ENCODE results near the gene SMAD3.

SMAD3 gene

DNA sequence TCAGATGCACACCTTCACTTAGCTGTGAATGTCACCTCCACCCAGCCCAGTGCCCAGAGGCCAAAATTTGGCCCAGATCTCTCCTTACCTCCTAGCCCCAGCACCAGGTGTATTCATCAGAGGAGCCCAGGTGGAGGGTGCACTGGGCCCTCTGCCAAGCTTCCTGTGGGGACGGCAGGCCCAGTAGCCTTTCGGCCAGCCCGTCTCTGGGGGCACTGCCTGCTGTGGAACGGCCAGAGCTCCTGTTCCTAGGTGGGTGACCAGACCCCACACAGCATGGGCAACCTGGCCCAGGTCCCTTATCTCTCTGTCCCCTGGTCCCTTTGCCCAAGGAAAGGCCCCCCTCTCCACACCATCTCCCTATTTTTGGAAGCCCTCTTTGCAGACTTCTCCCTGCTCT, 121.3 kb downstream of the SMAD3 start:
- Histone ChIP-seq H3K4me3 (replicated peaks; ENCODE audit: insufficient read depth, low read length) (no peak overlapping the region), H3K27me3 (ENCODE audit: insufficient read depth, poor library complexity, severe bottlenecking) (no peaks in the 10 kb centered on the region), H3K27ac (replicated peaks) (peak overlapping the region; percentile 45)
- TF ChIP-seq, protein P1, sequence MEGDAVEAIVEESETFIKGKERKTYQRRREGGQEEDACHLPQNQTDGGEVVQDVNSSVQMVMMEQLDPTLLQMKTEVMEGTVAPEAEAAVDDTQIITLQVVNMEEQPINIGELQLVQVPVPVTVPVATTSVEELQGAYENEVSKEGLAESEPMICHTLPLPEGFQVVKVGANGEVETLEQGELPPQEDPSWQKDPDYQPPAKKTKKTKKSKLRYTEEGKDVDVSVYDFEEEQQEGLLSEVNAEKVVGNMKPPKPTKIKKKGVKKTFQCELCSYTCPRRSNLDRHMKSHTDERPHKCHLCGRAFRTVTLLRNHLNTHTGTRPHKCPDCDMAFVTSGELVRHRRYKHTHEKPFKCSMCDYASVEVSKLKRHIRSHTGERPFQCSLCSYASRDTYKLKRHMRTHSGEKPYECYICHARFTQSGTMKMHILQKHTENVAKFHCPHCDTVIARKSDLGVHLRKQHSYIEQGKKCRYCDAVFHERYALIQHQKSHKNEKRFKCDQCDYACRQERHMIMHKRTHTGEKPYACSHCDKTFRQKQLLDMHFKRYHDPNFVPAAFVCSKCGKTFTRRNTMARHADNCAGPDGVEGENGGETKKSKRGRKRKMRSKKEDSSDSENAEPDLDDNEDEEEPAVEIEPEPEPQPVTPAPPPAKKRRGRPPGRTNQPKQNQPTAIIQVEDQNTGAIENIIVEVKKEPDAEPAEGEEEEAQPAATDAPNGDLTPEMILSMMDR (IDR thresholded peaks at IDR 0.05; ENCODE audit: insufficient read depth, low read length), result no peak
- TF ChIP-seq, protein P2, sequence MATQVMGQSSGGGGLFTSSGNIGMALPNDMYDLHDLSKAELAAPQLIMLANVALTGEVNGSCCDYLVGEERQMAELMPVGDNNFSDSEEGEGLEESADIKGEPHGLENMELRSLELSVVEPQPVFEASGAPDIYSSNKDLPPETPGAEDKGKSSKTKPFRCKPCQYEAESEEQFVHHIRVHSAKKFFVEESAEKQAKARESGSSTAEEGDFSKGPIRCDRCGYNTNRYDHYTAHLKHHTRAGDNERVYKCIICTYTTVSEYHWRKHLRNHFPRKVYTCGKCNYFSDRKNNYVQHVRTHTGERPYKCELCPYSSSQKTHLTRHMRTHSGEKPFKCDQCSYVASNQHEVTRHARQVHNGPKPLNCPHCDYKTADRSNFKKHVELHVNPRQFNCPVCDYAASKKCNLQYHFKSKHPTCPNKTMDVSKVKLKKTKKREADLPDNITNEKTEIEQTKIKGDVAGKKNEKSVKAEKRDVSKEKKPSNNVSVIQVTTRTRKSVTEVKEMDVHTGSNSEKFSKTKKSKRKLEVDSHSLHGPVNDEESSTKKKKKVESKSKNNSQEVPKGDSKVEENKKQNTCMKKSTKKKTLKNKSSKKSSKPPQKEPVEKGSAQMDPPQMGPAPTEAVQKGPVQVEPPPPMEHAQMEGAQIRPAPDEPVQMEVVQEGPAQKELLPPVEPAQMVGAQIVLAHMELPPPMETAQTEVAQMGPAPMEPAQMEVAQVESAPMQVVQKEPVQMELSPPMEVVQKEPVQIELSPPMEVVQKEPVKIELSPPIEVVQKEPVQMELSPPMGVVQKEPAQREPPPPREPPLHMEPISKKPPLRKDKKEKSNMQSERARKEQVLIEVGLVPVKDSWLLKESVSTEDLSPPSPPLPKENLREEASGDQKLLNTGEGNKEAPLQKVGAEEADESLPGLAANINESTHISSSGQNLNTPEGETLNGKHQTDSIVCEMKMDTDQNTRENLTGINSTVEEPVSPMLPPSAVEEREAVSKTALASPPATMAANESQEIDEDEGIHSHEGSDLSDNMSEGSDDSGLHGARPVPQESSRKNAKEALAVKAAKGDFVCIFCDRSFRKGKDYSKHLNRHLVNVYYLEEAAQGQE (IDR thresholded peaks at IDR 0.05; ENCODE audit: insufficient replicate concordance, low read depth), result no peak
- TF ChIP-seq SPI1 (IDR thresholded peaks at IDR 0.05; ENCODE audit: borderline replicate concordance, low read depth), result no peak
- TF ChIP-seq POLR2AphosphoS5 (IDR thresholded peaks at IDR 0.05; ENCODE audit: low read depth), result no peak
- TF ChIP-seq GABPA (IDR thresholded peaks at IDR 0.05; ENCODE audit: low read depth), result no peak
- no peak for DNase-seq (ENCODE audit: low read depth in 1 of 2, low spot score in 1 of 2)

DNA sequence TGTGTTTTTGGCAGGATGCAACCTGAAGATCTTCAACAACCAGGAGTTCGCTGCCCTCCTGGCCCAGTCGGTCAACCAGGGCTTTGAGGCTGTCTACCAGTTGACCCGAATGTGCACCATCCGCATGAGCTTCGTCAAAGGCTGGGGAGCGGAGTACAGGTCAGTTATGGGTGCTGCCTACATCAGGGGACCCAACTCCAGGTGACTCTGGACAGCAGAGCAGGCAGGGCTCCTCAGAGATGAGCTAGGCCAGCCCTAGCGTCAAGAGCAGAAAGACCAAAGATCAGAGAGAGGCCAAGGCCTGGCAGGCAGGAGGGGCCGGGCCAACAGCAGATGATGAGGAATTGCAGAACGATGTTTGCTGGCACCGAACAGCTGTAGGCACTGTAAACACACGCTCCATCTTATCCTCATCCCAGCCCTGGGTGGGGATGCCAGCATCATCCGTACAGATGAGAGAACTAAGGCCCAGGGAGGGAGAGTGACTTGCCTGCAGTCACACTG, 122.0 kb downstream of the SMAD3 start:
- TF ChIP-seq, protein P2 (IDR thresholded peaks at IDR 0.05; ENCODE audit: insufficient replicate concordance, low read depth), result no peak
- TF ChIP-seq SPI1 (IDR thresholded peaks at IDR 0.05; ENCODE audit: borderline replicate concordance, low read depth), result no peak
- TF ChIP-seq GABPA (IDR thresholded peaks at IDR 0.05; ENCODE audit: low read depth), result no peak
- TF ChIP-seq POLR2AphosphoS5 (IDR thresholded peaks at IDR 0.05; ENCODE audit: low read depth), result no peak
- TF ChIP-seq, protein P1 (IDR thresholded peaks at IDR 0.05; ENCODE audit: insufficient read depth, low read length), result no peak
- Histone ChIP-seq H3K27me3 (ENCODE audit: insufficient read depth, poor library complexity, severe bottlenecking) (no peaks in the 10 kb centered on the region), H3K27ac (replicated peaks) (no peak overlapping the region), H3K4me3 (replicated peaks; ENCODE audit: insufficient read depth, low read length) (no peak overlapping the region)
- no peak for DNase-seq (ENCODE audit: low read depth in 1 of 2, low spot score in 1 of 2)

DNA sequence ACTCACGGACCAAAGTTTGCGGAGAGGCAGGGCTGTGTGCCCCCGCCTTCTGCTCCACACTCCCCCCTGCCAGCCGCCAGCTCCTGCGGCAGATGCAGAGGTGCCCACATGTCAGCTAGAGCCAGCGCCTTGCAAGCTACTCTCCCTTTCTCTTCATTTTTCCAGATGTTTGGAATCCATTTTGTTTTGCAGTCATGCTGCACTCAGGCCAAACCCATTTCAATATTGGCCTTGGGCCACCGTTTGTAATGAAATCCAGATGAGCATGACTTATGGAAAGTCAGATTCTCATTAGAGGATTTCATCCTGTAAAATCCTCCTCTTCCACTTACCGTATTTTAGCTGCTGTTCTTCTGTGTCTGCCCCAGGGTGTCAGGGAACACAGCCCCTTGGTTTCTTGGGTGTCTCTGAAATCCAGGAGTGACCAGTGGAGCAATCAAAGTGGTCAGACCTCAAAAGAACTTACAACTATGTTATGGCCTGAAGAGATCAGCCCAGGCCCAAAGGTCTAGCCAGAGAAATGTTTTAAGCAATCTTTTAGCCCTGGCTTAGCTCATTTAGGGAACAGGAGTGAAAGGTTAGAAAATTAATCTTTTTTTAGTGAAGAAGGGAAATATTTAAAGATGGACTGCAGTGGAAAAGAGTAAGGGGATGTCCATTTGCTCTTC, 123.3 kb downstream of the SMAD3 start:
- TF ChIP-seq SPI1 (IDR thresholded peaks at IDR 0.05; ENCODE audit: borderline replicate concordance, low read depth) (no peak), GABPA (IDR thresholded peaks at IDR 0.05; ENCODE audit: low read depth) (no peak), POLR2AphosphoS5 (IDR thresholded peaks at IDR 0.05; ENCODE audit: low read depth) (no peak)
- TF ChIP-seq, protein P2 (IDR thresholded peaks at IDR 0.05; ENCODE audit: insufficient replicate concordance, low read depth), result no peak
- TF ChIP-seq, protein P1 (IDR thresholded peaks at IDR 0.05; ENCODE audit: insufficient read depth, low read length), result no peak
- no peak for DNase-seq (ENCODE audit: low read depth in 1 of 2, low spot score in 1 of 2)
- H3K27me3 ChIP-seq (ENCODE audit: insufficient read depth, poor library complexity, severe bottlenecking), result no peaks in the 10 kb centered on the region
- no peak overlapping the region for H3K27ac ChIP-seq (replicated peaks)
- no peak overlapping the region for H3K4me3 ChIP-seq (replicated peaks; ENCODE audit: insufficient read depth, low read length)
